Skeletal muscle satellite cell (primary cell): ENCODE measurements around the gene TSPAN19.
"Not testable (repeated sequence)": the region's sequence is repeated elsewhere in the genome, so short reads cannot be mapped to it uniquely, and the experiment has no call there.

Experiments used
- H3K27me3 ChIP-seq: 2 replicates; pipeline ENCODE4 v1.7.0; 2013; ENCODE audit warnings: low read length; ENCODE audit not compliant: control insufficient read depth, insufficient read depth
- H3K36me3 ChIP-seq: 2 replicates; pipeline ENCODE4 v1.7.0; 2013; ENCODE audit warnings: mild to moderate bottlenecking, control low read depth, low read length; ENCODE audit not compliant: insufficient read depth
- H3K4me1 ChIP-seq: 2 replicates; pipeline ENCODE4 v1.7.0; 2013; ENCODE audit warnings: low read length; ENCODE audit not compliant: control insufficient read depth, insufficient read depth
- H3K4me2 ChIP-seq: 2 replicates; pipeline ENCODE4 v1.7.0; 2013; ENCODE audit warnings: mild to moderate bottlenecking, low read length
- H3K4me3 ChIP-seq: 2 replicates; pipeline ENCODE4 v1.7.0; 2013; ENCODE audit warnings: low read length
- H3K9ac ChIP-seq: 2 replicates; pipeline ENCODE4 v1.7.0; 2013; ENCODE audit warnings: mild to moderate bottlenecking, low read depth, low read length, moderate library complexity
- H3K9me3 ChIP-seq: replicated peaks from 2 replicates; pipeline ENCODE4 v1.7.0; 2013; ENCODE audit warnings: mild to moderate bottlenecking, control low read depth, low read length

TSPAN19 gene

GRCh38 chr12:85036733-85037132, 656 bp upstream of the TSPAN19 start:
- Histone ChIP-seq H3K27me3 (peaks cover 43% of the 10 kb centered on the region), H3K9me3 (no peaks in the 10 kb centered on the region), H3K4me3 (peak overlapping the region; percentile 75), H3K4me1 (no peaks in the 10 kb centered on the region), H3K4me2 (peak overlapping the region; percentile 83), H3K9ac (peak overlapping the region; percentile 45), H3K36me3 (no peaks in the 10 kb centered on the region)

- Histone ChIP-seq H3K36me3 (no peaks in the 10 kb centered on the region), H3K4me1 (no peaks in the 10 kb centered on the region), H3K9me3 (no peaks in the 10 kb centered on the region), H3K27me3 (peaks cover 36% of the 10 kb centered on the region), H3K4me2 (no peak overlapping the region), H3K9ac (no peak overlapping the region), H3K4me3 (no peak overlapping the region)
These were observed 6.6 kb downstream of the TSPAN19 start for GRCh38 chr12:85029456-85029855.

- Histone ChIP-seq H3K27me3 (no peaks in the 10 kb centered on the region), H3K4me2 (no peak overlapping the region), H3K4me1 (peaks cover 20% of the 10 kb centered on the region), H3K9me3 (no peaks in the 10 kb centered on the region), H3K36me3 (no peaks in the 10 kb centered on the region), H3K4me3 (no peak overlapping the region), H3K9ac (no peak overlapping the region)
These were observed 18.0 kb downstream of the TSPAN19 start for GRCh38 chr12:85018098-85018497.

- H3K9ac ChIP-seq = no peak overlapping the region
These were observed 18.5 kb downstream of the TSPAN19 start for GRCh38 chr12:85017618-85018017.

GRCh38 chr12:85017133-85017532, 18.9 kb downstream of the TSPAN19 start:
- no peak overlapping the region for H3K9ac ChIP-seq

More at GRCh38 chr12:85017618-85018017, 18.5 kb downstream of the TSPAN19 start:
- Histone ChIP-seq H3K9me3 (no peaks in the 10 kb centered on the region), H3K4me1 (peaks cover 20% of the 10 kb centered on the region), H3K4me2 (no peak overlapping the region), H3K36me3 (no peaks in the 10 kb centered on the region), H3K4me3 (no peak overlapping the region), H3K27me3 (no peaks in the 10 kb centered on the region)

GRCh38 chr12:85016413-85016812, 19.7 kb downstream of the TSPAN19 start:
- Histone ChIP-seq H3K9me3 (no peaks in the 10 kb centered on the region), H3K36me3 (no peaks in the 10 kb centered on the region), H3K4me2 (peak overlapping the region; percentile 21), H3K4me3 (no peak overlapping the region), H3K4me1 (peaks cover 19% of the 10 kb centered on the region), H3K27me3 (no peaks in the 10 kb centered on the region), H3K9ac (no peak overlapping the region)

More at GRCh38 chr12:85017133-85017532, 18.9 kb downstream of the TSPAN19 start:
- no peak overlapping the region for H3K4me3 ChIP-seq
- H3K27me3 ChIP-seq = no peaks in the 10 kb centered on the region
- peaks cover 23% of the 10 kb centered on the region for H3K4me1 ChIP-seq
- H3K36me3 ChIP-seq = no peaks in the 10 kb centered on the region
- H3K9me3 ChIP-seq = no peaks in the 10 kb centered on the region
- H3K4me2 ChIP-seq = no peak overlapping the region

- no peak overlapping the region for H3K9ac ChIP-seq
- H3K27me3 ChIP-seq = no peaks in the 10 kb centered on the region
- peak overlapping the region; percentile 62 for H3K4me2 ChIP-seq
- H3K36me3 ChIP-seq = no peaks in the 10 kb centered on the region
- no peaks in the 10 kb centered on the region for H3K9me3 ChIP-seq
- H3K4me3 ChIP-seq = peak overlapping the region; percentile 37
- H3K4me1 ChIP-seq = peaks cover 20% of the 10 kb centered on the region
These were observed 28.2 kb downstream of the TSPAN19 start for GRCh38 chr12:85007836-85008235.

GRCh38 chr12:85006206-85006605, 29.9 kb downstream of the TSPAN19 start:
- Histone ChIP-seq H3K4me1 (peaks cover 17% of the 10 kb centered on the region), H3K9ac (no peak overlapping the region), H3K4me3 (no peak overlapping the region), H3K36me3 (no peaks in the 10 kb centered on the region), H3K9me3 (no peaks in the 10 kb centered on the region), H3K27me3 (no peaks in the 10 kb centered on the region), H3K4me2 (no peak overlapping the region)

GRCh38 chr12:85005615-85006014, 30.5 kb downstream of the TSPAN19 start:
- Histone ChIP-seq H3K9me3 (no peaks in the 10 kb centered on the region), H3K9ac (no peak overlapping the region), H3K4me3 (no peak overlapping the region), H3K36me3 (no peaks in the 10 kb centered on the region), H3K4me2 (no peak overlapping the region), H3K4me1 (peaks cover 17% of the 10 kb centered on the region), H3K27me3 (no peaks in the 10 kb centered on the region)

- not testable (repeated sequence) for H3K9me3 ChIP-seq, H3K4me3 ChIP-seq, H3K9ac ChIP-seq, H3K36me3 ChIP-seq, H3K4me2 ChIP-seq, H3K27me3 ChIP-seq
- H3K4me1 ChIP-seq = peaks cover 17% of the 10 kb centered on the region
These were observed 31.0 kb downstream of the TSPAN19 start for GRCh38 chr12:85005047-85005446.

- H3K27me3 ChIP-seq = no peaks in the 10 kb centered on the region
- H3K4me3 ChIP-seq = no peak overlapping the region
- H3K9ac ChIP-seq = no peak overlapping the region
- no peaks in the 10 kb centered on the region for H3K9me3 ChIP-seq
- H3K36me3 ChIP-seq = no peaks in the 10 kb centered on the region
- peaks cover 17% of the 10 kb centered on the region for H3K4me1 ChIP-seq
- no peak overlapping the region for H3K4me2 ChIP-seq
These were observed 31.9 kb downstream of the TSPAN19 start for GRCh38 chr12:85004204-85004603.

- Histone ChIP-seq H3K9me3 (no peaks in the 10 kb centered on the region), H3K4me1 (peaks cover 10% of the 10 kb centered on the region), H3K4me2 (no peak overlapping the region), H3K9ac (no peak overlapping the region), H3K36me3 (no peaks in the 10 kb centered on the region), H3K27me3 (no peaks in the 10 kb centered on the region), H3K4me3 (no peak overlapping the region)
These were observed 33.2 kb downstream of the TSPAN19 start for GRCh38 chr12:85002778-85003296.
